HepG2 (cell line): ENCODE data around the gene MRPL51. TPM values are rescaled to one million over a fixed set of nuclear protein-coding genes. Genes with fewer than 3 reads are reported as not detected.

Source experiments
- ATAC-seq: fragments of 200-7000 bp; cut with Tn5 transposase; 3 replicates; pipeline ENCODE4 v1.9.1; 2020; ENCODE audit warnings: mild to moderate bottlenecking, moderate library complexity
- BruUV-seq: library from RNA; stranded (reverse); fragments of 400-500 nt; replicated peaks from 2 replicates; lab custom pipeline; 2021; lab: Mats Ljungman, UMichigan
- CTCF ChIA-PET: fragments of 300-600 bp; formaldehyde crosslinking; extraction: SDS; loops from one replicate; lab custom pipeline; 2021; ENCODE audit warnings: low total read pairs, inconsistent platforms, low intra/inter-chr PET ratio; lab: Yijun Ruan, JAX
- POLR2A ChIA-PET: fragments of 350-600 bp; sonication (Branson Sonifier 250); formaldehyde crosslinking; loops from one replicate; lab custom pipeline; 2020; ENCODE audit warnings: antibody characterized with exemption, inconsistent platforms; lab: Yijun Ruan, JAX
- DNase-seq: peaks from one replicate; pipeline ENCODE4 v3.0.0-alpha.2; 2015; ENCODE audit warnings: low spot score
- FAIRE-seq: peaks from 3 replicates; lab custom pipeline; 2011; peaks lifted over from hg19 to GRCh38; lab: Jason Lieb, UNC
- H2AFZ ChIP-seq: one replicate; pipeline ENCODE4 v1.6.1; 2011; ENCODE audit warnings: low read length, inconsistent platforms
- H3K27ac ChIP-seq: fragments of 300-600 bp; 3 replicates; pipeline ENCODE4 v1.8.0; 2011; ENCODE audit warnings: mixed run types, mild to moderate bottlenecking, mixed read lengths, low read length, inconsistent platforms; ENCODE audit not compliant: insufficient read depth; ENCODE audit errors: extremely low read length
- H3K27me3 ChIP-seq, 2 experiments: fragments of 200-600 bp in 1 of 2; 2 replicates in 1 of 2; 3 replicates in 1 of 2; pipeline versions ENCODE4 v1.6.0 to v1.8.0; 2011; ENCODE audit warnings: low read length in 2 of 2, mild to moderate bottlenecking in 2 of 2, moderate library complexity in 2 of 2, inconsistent platforms in 1 of 2; ENCODE audit not compliant: insufficient read depth in 2 of 2, control insufficient read depth in 1 of 2
- H3K36me3 ChIP-seq, 2 experiments: fragments of 200-600 bp in 1 of 2; replicated peaks in 1 of 2; 2 replicates in 1 of 2; 3 replicates in 1 of 2; pipeline versions ENCODE4 v1.5.1 to v1.8.0; 2011; ENCODE audit warnings: low read length in 2 of 2, inconsistent platforms in 1 of 2; ENCODE audit not compliant: insufficient read depth in 2 of 2, control insufficient read depth in 1 of 2
- H3K4me1 ChIP-seq: 2 replicates; pipeline ENCODE4 v1.5.1; 2012; ENCODE audit warnings: low read length, inconsistent platforms; ENCODE audit not compliant: insufficient read depth
- H3K4me2 ChIP-seq: 2 replicates; pipeline ENCODE4 v1.6.0; 2011; ENCODE audit warnings: low read depth, low read length, inconsistent platforms
- H3K4me3 ChIP-seq, 3 experiments: fragments of 200-600 bp in 1 of 3; sonication (generic), shearing (Covaris generic) in 1 of 3; replicated peaks in 1 of 3; 2 replicates each; pipeline ENCODE4 v1.5.1; 2011 to 2016; ENCODE audit warnings: low read length in 3 of 3, inconsistent platforms in 2 of 3, low read depth in 2 of 3, mild to moderate bottlenecking in 2 of 3, control low read depth in 1 of 3, mixed read lengths in 1 of 3; ENCODE audit not compliant: insufficient read depth in 1 of 3
- H3K79me2 ChIP-seq: one replicate; pipeline ENCODE4 v1.6.1; 2011; ENCODE audit warnings: low read length, inconsistent platforms; ENCODE audit not compliant: insufficient read depth
- H3K9ac ChIP-seq: 2 replicates; pipeline ENCODE4 v1.6.0; 2011; ENCODE audit warnings: mild to moderate bottlenecking, low read depth, low read length, inconsistent platforms; ENCODE audit not compliant: insufficient read depth
- H3K9me3 ChIP-seq: 2 replicates; pipeline ENCODE4 v1.5.1; 2012; ENCODE audit warnings: mild to moderate bottlenecking, low read length
- H4K20me1 ChIP-seq: 2 replicates; pipeline ENCODE4 v1.6.0; 2011; ENCODE audit warnings: inconsistent platforms, mild to moderate bottlenecking, low read length, moderate library complexity; ENCODE audit not compliant: insufficient read depth
- DMAP1 ChIP-seq: IDR thresholded peaks from 2 replicates; pipeline ENCODE4 v1.6.1; 2016
- GATA4 ChIP-seq: sonication (generic); IDR thresholded peaks from 2 replicates; pipeline ENCODE4 v1.6.1; 2016; ENCODE audit warnings: antibody characterized with exemption, low read depth, borderline replicate concordance
- PRMT3 ChIP-seq: sonication (generic); formaldehyde crosslinking; IDR thresholded peaks from 2 replicates; pipeline ENCODE4 v1.8.1; 2022; ENCODE audit warnings: low read depth, mild to moderate bottlenecking, moderate library complexity, missing genetic modification reagents, borderline replicate concordance
- SAFB2 ChIP-seq: sonication (generic); formaldehyde crosslinking; IDR thresholded peaks from 2 replicates; pipeline ENCODE4 v1.5.1; 2020; ENCODE audit warnings: missing genetic modification reagents, low read depth, mild to moderate bottlenecking, borderline replicate concordance
- ZC3H13 ChIP-seq: sonication (generic); formaldehyde crosslinking; IDR thresholded peaks from 2 replicates; pipeline ENCODE4 v1.8.1; 2023; ENCODE audit warnings: mild to moderate bottlenecking, missing genetic modification reagents, moderate library complexity
- ZNF383 ChIP-seq: sonication (generic); formaldehyde crosslinking; IDR thresholded peaks from 2 replicates; pipeline ENCODE4 v1.4.0; 2020; ENCODE audit warnings: missing genetic modification reagents, mild to moderate bottlenecking, borderline replicate concordance
- ZNF816 ChIP-seq: sonication (generic); formaldehyde crosslinking; IDR thresholded peaks from 2 replicates; pipeline ENCODE4 v1.8.0; 2022; ENCODE audit warnings: missing genetic modification reagents, mild to moderate bottlenecking, borderline replicate concordance
- WGBS: methylation state at CpG from one replicate; pipeline ENCODE4 v1.1.6; 2017; ENCODE audit warnings: low lambda C conversion rate; 5-methylcytosine and 5-hydroxymethylcytosine counted together
- in situ Hi-C: cut with HindIII; loops from 2 replicates; pipeline ENCODE4 v1.10.0; 2017; ENCODE audit warnings: low pct_unique_long_range_greater_than_20kb; ENCODE audit not compliant: extremely low pct_ligation_motif_present
- intact Hi-C: fragments of 100-400 bp; cut with micrococcal nuclease; formaldehyde crosslinking; loops from one replicate; pipeline ENCODE4 v1.10.0; 2022; ENCODE audit not compliant: unreplicated experiment
- polyA plus RNA-seq, 8 experiments: library from polyadenylated mRNA; depleted of rRNA in 3 of 8; stranded (reverse) in 7 of 8; unstranded in 1 of 8; fragments of >200 nt; fragmentation: Illumina TruSeq in 4 of 8; extraction: Trizol in 4 of 8; gene quantifications; 2 replicates each; pipeline versions ENCODE4 v1.2.1 to v1.2.3, GENCODE V29; 2011 to 2016; ENCODE audit warnings: low read depth in 4 of 8, missing spikeins in 1 of 8, mixed read lengths in 1 of 8; ENCODE audit not compliant: insufficient read depth in 1 of 8
- total RNA-seq, 5 experiments: library from RNA; depleted of rRNA; stranded (reverse); fragments of >200 nt; fragmentation: Illumina TruSeq; extraction: Trizol; gene quantifications; 2 replicates each; pipeline ENCODE4 v1.2.3, GENCODE V29; 2016; ENCODE audit warnings: low read depth in 1 of 5
- TF ChIP-seq, protein P1 (sequence below), 2 experiments: sonication (generic) in 1 of 2; formaldehyde crosslinking in 1 of 2; IDR thresholded peaks; 2 replicates each; pipeline versions ENCODE4 v1.5.1 to v1.6.1; 2011 to 2020; ENCODE audit warnings: borderline replicate concordance in 1 of 2, low read depth in 1 of 2, low read length in 1 of 2, mild to moderate bottlenecking in 1 of 2, missing genetic modification reagents in 1 of 2, moderate library complexity in 1 of 2
- TF ChIP-seq, protein P2 (sequence below): sonication (generic); formaldehyde crosslinking; IDR thresholded peaks from 2 replicates; pipeline ENCODE4 v1.5.0; 2020; ENCODE audit warnings: mild to moderate bottlenecking, missing genetic modification reagents

MRPL51 gene
- total and polyA plus RNA-seq, 2 of the 13 experiments (the other 11 are each of a cell fraction or from before 2014, with no cell fraction given) = 64.8 to 278 TPM

- TF ChIP-seq ZNF816 (CRISPR knock-in tag) = no peak
These were observed 40.7 kb downstream of the MRPL51 start (continued) for GRCh38 chr12:6452245-6452943.

DNA sequence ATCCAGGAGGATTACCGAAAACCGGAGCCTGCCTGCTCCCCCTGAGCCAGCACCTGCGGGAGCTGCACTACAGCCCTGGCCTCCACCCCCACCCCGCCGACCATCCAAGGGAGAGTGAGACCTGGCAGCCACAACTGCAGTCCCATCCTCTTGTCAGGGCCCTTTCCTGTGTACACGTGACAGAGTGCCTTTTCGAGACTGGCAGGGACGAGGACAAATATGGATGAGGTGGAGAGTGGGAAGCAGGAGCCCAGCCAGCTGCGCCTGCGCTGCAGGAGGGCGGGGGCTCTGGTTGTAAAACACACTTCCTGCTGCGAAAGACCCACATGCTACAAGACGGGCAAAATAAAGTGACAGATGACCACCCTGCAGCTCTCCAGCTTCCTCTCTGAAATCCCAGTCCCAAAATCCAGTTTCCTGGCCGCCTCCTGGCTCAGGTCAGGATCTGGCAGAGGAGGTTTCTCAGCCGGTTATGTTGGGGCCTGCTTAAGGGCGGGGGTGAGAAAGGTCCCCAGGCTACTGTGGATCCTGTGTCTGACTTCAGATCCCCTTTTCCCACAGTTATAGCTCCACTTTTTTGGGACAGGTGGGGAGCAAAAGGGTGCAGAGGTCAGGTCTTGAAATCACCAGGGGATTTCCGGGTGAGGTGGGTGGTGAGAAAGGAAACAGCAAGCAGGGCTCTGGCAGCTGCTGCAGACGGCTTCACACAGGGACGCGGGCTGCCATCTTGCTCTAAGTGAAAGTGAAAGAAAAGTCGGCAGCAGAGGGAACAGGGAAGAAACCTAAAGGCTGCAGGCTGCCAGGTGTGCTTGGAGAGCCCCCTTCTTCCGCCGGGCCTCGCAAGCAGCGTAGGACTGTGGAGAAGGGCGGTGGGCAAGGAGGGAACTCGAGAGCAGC lies 41.5 kb downstream of the MRPL51 start, which contains the start of gene TAPBPL:
Gene TAPBPL, plus strand, starts transcription at position 695 of the 897 bp plus-strand sequence. CDS start 207 bp downstream, outside the sequence.
- in situ Hi-C loops = loop anchor here (25.0 kb wide), 1 partner anchor 389 kb away; no protein-coding TSS in a partner anchor
- H3K27ac ChIP-seq = peak within 1 kb of the TSS; percentile 90
- CTCF ChIA-PET = no interaction called here
- TF ChIP-seq ZC3H13 (CRISPR knock-in tag) (0 out of 2 replicates have a peak, but pooled peaks have one; percentile 60), ZNF383 (CRISPR knock-in tag) (no peak), GATA4 (peak; percentile 28; the same call in 1 of the 2 replicates), DMAP1 (CRISPR knock-in tag) (peak; percentile 81; the same call in 1 of the 2 replicates), PRMT3 (0 out of 2 replicates have a peak, but pooled peaks have one; percentile 65), SAFB2 (CRISPR knock-in tag) (no peak; the same call in 1 of the 2 replicates)
- TF ChIP-seq, protein P1, sequence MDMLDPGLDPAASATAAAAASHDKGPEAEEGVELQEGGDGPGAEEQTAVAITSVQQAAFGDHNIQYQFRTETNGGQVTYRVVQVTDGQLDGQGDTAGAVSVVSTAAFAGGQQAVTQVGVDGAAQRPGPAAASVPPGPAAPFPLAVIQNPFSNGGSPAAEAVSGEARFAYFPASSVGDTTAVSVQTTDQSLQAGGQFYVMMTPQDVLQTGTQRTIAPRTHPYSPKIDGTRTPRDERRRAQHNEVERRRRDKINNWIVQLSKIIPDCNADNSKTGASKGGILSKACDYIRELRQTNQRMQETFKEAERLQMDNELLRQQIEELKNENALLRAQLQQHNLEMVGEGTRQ (IDR thresholded peaks at IDR 0.05; ENCODE audit: low read depth, low read length) = peak; percentile 74
- TF ChIP-seq, protein P1 (CRISPR knock-in tag; IDR thresholded peaks at IDR 0.05; ENCODE audit: borderline replicate concordance) = peak; percentile 85; the same call in 1 of the 2 replicates
- TF ChIP-seq, protein P2, sequence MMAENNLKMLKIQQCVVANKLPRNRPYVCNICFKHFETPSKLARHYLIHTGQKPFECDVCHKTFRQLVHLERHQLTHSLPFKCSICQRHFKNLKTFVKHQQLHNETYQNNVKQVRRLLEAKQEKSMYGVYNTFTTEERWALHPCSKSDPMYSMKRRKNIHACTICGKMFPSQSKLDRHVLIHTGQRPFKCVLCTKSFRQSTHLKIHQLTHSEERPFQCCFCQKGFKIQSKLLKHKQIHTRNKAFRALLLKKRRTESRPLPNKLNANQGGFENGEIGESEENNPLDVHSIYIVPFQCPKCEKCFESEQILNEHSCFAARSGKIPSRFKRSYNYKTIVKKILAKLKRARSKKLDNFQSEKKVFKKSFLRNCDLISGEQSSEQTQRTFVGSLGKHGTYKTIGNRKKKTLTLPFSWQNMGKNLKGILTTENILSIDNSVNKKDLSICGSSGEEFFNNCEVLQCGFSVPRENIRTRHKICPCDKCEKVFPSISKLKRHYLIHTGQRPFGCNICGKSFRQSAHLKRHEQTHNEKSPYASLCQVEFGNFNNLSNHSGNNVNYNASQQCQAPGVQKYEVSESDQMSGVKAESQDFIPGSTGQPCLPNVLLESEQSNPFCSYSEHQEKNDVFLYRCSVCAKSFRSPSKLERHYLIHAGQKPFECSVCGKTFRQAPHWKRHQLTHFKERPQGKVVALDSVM (CRISPR knock-in tag) = 0 out of 2 replicates have a peak, but pooled peaks have one; percentile 20

More for the DNA sequence above, 41.5 kb downstream of the MRPL51 start, which contains the start of gene TAPBPL:
- Histone ChIP-seq H3K9ac (peak within 1 kb of the TSS; percentile 88), H4K20me1 (no peaks in the 10 kb centered on the region), H3K27me3 (no peaks in the 10 kb centered on the region; a peak in 1 of 5 replicates), H3K9me3 (no peaks in the 10 kb centered on the region), H3K4me2 (peak within 1 kb of the TSS; percentile 95), H3K36me3 (peaks cover 0 to 5% of the 10 kb centered on the region in 2 experiments; a peak in 3 of 5 replicates), H3K4me1 (peaks cover 34% of the 10 kb centered on the region), H3K79me2 (peaks cover 4% of the 10 kb centered on the region), H3K4me3 (peak within 1 kb of the TSS; percentile 87 to 94 (median 90)), H2AFZ (peak within 1 kb of the TSS; percentile 39)
- intact Hi-C loops = no loop called here
- BruUV-seq = TSS peak; percentile 81
- FAIRE-seq = peak; percentile 92
- WGBS = 1% methylated on average over 17 of the region's 27 CpGs
- peak; percentile 89 for DNase-seq
- POLR2A ChIA-PET = interaction anchor here (0.8 to 4.0 kb wide), 29 partner anchors 8 to 238 kb away, joined by 3 to 68 read pairs (median 6); partner anchors contain the start of genes GAPDH, LTBR, MRPL51 and SCNN1A
- ATAC-seq = peak; percentile 94
